ENCODE measurements around the gene CCDC182. TPM values are rescaled to one million over a fixed set of nuclear protein-coding genes. Genes with fewer than 3 reads are reported as not detected.

Gene CCDC182
- total RNA-seq, 6 donors from 2014 or later: not detected

- Histone ChIP-seq H3K4me3 (no peak overlapping the region), H3K36me3 (no peaks in the 10 kb centered on the region), H3K27me3 (no peaks in the 10 kb centered on the region), H3K27ac (no peak overlapping the region), H3K4me1 (peaks cover 0 to 3% (median 0%) of the 10 kb centered on the region in 4 donors), H3K9me3 (no peaks in the 10 kb centered on the region)
- no peak for ATAC-seq (ENCODE audit: low FRiP score in 2 of 2)
- no peak for TF ChIP-seq EP300 (IDR thresholded peaks at IDR 0.05)
- no peak for TF ChIP-seq POLR2AphosphoS5 (IDR thresholded peaks at IDR 0.05)
- TF ChIP-seq POLR2A (IDR thresholded peaks at IDR 0.05): no peak
- TF ChIP-seq CTCF (IDR thresholded peaks at IDR 0.05): no peak
- DNase-seq: no peak
- whole genome bisulfite sequencing, 2 donors: 73 to 77% methylated on average over 7 of the region's 7 CpGs
Measured at GRCh38 chr17:57722704-57723043, 22.4 kb downstream of the CCDC182 start.

- no peak overlapping the region for H3K4me3 ChIP-seq
- H3K36me3 ChIP-seq: no peaks in the 10 kb centered on the region
- no peaks in the 10 kb centered on the region for H3K9me3 ChIP-seq
- no peak for TF ChIP-seq CTCF (IDR thresholded peaks at IDR 0.05)
- no peak for TF ChIP-seq EP300 (IDR thresholded peaks at IDR 0.05)
- no peak for TF ChIP-seq POLR2AphosphoS5 (IDR thresholded peaks at IDR 0.05)
- TF ChIP-seq POLR2A (IDR thresholded peaks at IDR 0.05): no peak
- DNase-seq (no peak), ATAC-seq (ENCODE audit: low FRiP score in 2 of 2) (no peak)
- H3K4me1 ChIP-seq: peaks cover 0 to 3% (median 0%) of the 10 kb centered on the region in 4 donors
- H3K27ac ChIP-seq: no peak overlapping the region
- WGBS, 2 donors: 71 to 77% methylated on average over 3 of the region's 3 CpGs
- H3K27me3 ChIP-seq: no peaks in the 10 kb centered on the region
Measured at GRCh38 chr17:57721967-57722703, 23.0 kb downstream of the CCDC182 start.

GRCh38 chr17:57720386-57721035 is 24.6 kb downstream of the CCDC182 start:
- ATAC-seq (ENCODE audit: low FRiP score in 2 of 2): no peak

GRCh38 chr17:57718878-57719277 is 26.2 kb downstream of the CCDC182 start:
- Histone ChIP-seq H3K27me3 (no peaks in the 10 kb centered on the region), H3K36me3 (no peaks in the 10 kb centered on the region), H3K27ac (no peak overlapping the region), H3K4me1 (peaks cover 0 to 3% (median 0%) of the 10 kb centered on the region in 4 donors), H3K4me3 (no peak overlapping the region), H3K9me3 (no peaks in the 10 kb centered on the region)
- no peak for DNase-seq
- WGBS, 2 donors: 81% methylated on average over 8 of the region's 8 CpGs
- TF ChIP-seq CTCF (IDR thresholded peaks at IDR 0.05) (no peak), EP300 (IDR thresholded peaks at IDR 0.05) (no peak), POLR2AphosphoS5 (IDR thresholded peaks at IDR 0.05) (no peak), POLR2A (IDR thresholded peaks at IDR 0.05) (no peak)
- ATAC-seq (ENCODE audit: low FRiP score in 2 of 2): no peak

More at GRCh38 chr17:57720386-57721035, 24.6 kb downstream of the CCDC182 start:
- Histone ChIP-seq H3K36me3 (no peaks in the 10 kb centered on the region), H3K27me3 (no peaks in the 10 kb centered on the region), H3K9me3 (no peaks in the 10 kb centered on the region), H3K4me1 (peaks cover 0 to 3% (median 0%) of the 10 kb centered on the region in 4 donors), H3K4me3 (no peak overlapping the region), H3K27ac (no peak overlapping the region)
- WGBS, 2 donors: 94 to 98% methylated on average over 1 to 2 of the region's 2 CpGs
- DNase-seq: no peak
- TF ChIP-seq POLR2A (IDR thresholded peaks at IDR 0.05) (no peak), EP300 (IDR thresholded peaks at IDR 0.05) (no peak), POLR2AphosphoS5 (IDR thresholded peaks at IDR 0.05) (no peak), CTCF (IDR thresholded peaks at IDR 0.05) (no peak)

All from upper lobe of left lung (tissue), 6 donors.